Measurements from ENCODE around the gene POLE.

GRCh38 chr12:132615579-132616038 is 71.5 kb downstream of the POLE start:
- TF ChIP-seq TSHZ1 (tag by site-specific recombination; IDR thresholded peaks at IDR 0.05; ENCODE audit: borderline replicate concordance) (no peak), CTCF (tag by site-specific recombination; IDR thresholded peaks at IDR 0.05) (no peak), GLI4 (tag by site-specific recombination; IDR thresholded peaks at IDR 0.05) (no peak), ZNF404 (tag by site-specific recombination; IDR thresholded peaks at IDR 0.05) (no peak), ZNF791 (tag by site-specific recombination; IDR thresholded peaks at IDR 0.05) (no peak), ZNF23 (tag by site-specific recombination; IDR thresholded peaks at IDR 0.05; ENCODE audit: borderline replicate concordance) (no peak), SCRT1 (tag by site-specific recombination; IDR thresholded peaks at IDR 0.05; ENCODE audit: borderline replicate concordance) (no peak), ZNF362 (tag by site-specific recombination; IDR thresholded peaks at IDR 0.05) (no peak), MEIS1 (CRISPR knock-in tag; IDR thresholded peaks at IDR 0.05; ENCODE audit: borderline replicate concordance) (no peak), ZNF112 (tag by site-specific recombination; IDR thresholded peaks at IDR 0.05) (no peak), ZBTB1 (tag by site-specific recombination; IDR thresholded peaks at IDR 0.05) (no peak), HOXA7 (CRISPR knock-in tag; IDR thresholded peaks at IDR 0.05; ENCODE audit: borderline replicate concordance) (no peak), ZNF114 (tag by site-specific recombination; IDR thresholded peaks at IDR 0.05) (no peak)

Data from HEK293 (cell line).